Smooth muscle cell (in vitro differentiated cells): ENCODE data around the gene RHEBL1. TPM values are rescaled to one million over a fixed set of nuclear protein-coding genes. Genes with fewer than 3 reads are reported as not detected.

Experiments used
- DNase-seq: peaks from one replicate; lab custom pipeline; 2025; ENCODE audit not compliant: unreplicated experiment; lab: John Stamatoyannopoulos, UW
- H2AFZ ChIP-seq: fragments of 200-600 bp; sonication (generic); 2 replicates; pipeline ENCODE4 v1.6.0; 2016; ENCODE audit warnings: antibody characterized with exemption, low read depth, mild to moderate bottlenecking
- H3F3A ChIP-seq: fragments of 200-600 bp; sonication (generic); 2 replicates; pipeline ENCODE4 v1.6.0; 2017; ENCODE audit warnings: antibody characterized with exemption, low read depth
- H3K27ac ChIP-seq: fragments of 200-600 bp; sonication (generic); 2 replicates; pipeline ENCODE4 v1.5.1; 2016; ENCODE audit warnings: low read depth, mild to moderate bottlenecking
- H3K27me3 ChIP-seq: fragments of 200-600 bp; sonication (generic); 2 replicates; pipeline ENCODE4 v1.6.1; 2016; ENCODE audit warnings: low read depth, mild to moderate bottlenecking
- H3K36me3 ChIP-seq: fragments of 200-600 bp; sonication (generic); 2 replicates; pipeline ENCODE4 v1.5.1; 2016; ENCODE audit warnings: low read depth
- H3K4me1 ChIP-seq: fragments of 200-600 bp; sonication (generic); 2 replicates; pipeline ENCODE4 v1.5.1; 2016; ENCODE audit warnings: low read depth
- H3K4me2 ChIP-seq: fragments of 200-600 bp; sonication (generic); 2 replicates; pipeline ENCODE4 v1.6.0; 2016; ENCODE audit warnings: mild to moderate bottlenecking
- H3K4me3 ChIP-seq: fragments of 200-600 bp; sonication (generic); 2 replicates; pipeline ENCODE4 v1.5.1; 2016; ENCODE audit warnings: mild to moderate bottlenecking
- H3K79me2 ChIP-seq: fragments of 200-600 bp; sonication (generic); 2 replicates; pipeline ENCODE4 v1.6.0; 2016; ENCODE audit warnings: low read depth, mild to moderate bottlenecking
- H3K9ac ChIP-seq: fragments of 200-600 bp; sonication (generic); 2 replicates; pipeline ENCODE4 v1.6.0; 2016; ENCODE audit warnings: low read depth
- H3K9me3 ChIP-seq: fragments of 200-600 bp; sonication (generic); replicated peaks from 2 replicates; pipeline ENCODE4 v1.5.1; 2016; ENCODE audit warnings: low read depth
- H4K20me1 ChIP-seq: fragments of 200-600 bp; sonication (generic); 2 replicates; pipeline ENCODE4 v1.6.0; 2016; ENCODE audit warnings: low read depth
- WGBS: methylation state at CpG from one replicate; pipeline ENCODE4 v1.1.7; 2016; ENCODE audit warnings: low lambda C conversion rate; 5-methylcytosine and 5-hydroxymethylcytosine counted together
- polyA plus RNA-seq: library from polyadenylated mRNA; unstranded; fragments of >200 nt; fragmentation: Nextera tagmentation; extraction: Ambion mirVana; gene quantifications from 2 replicates; pipeline ENCODE4 v1.2.1, GENCODE V29; 2016
- total RNA-seq: library from RNA; depleted of rRNA; stranded (reverse); fragments of >200 nt; gene quantifications from 2 replicates; pipeline ENCODE4 v1.2.3, GENCODE V29; 2014
- TF ChIP-seq, protein P1 (sequence below): fragments of 200-600 bp; sonication (generic); IDR thresholded peaks from 2 replicates; pipeline ENCODE4 v1.5.1; 2017; ENCODE audit warnings: borderline replicate concordance, mild to moderate bottlenecking, antibody characterized with exemption; ENCODE audit not compliant: insufficient read depth, poor library complexity, severe bottlenecking

RHEBL1 gene
- total and polyA plus RNA-seq, 2 experiments from 2014 or later: 0.76 to 2.1 TPM

DNA sequence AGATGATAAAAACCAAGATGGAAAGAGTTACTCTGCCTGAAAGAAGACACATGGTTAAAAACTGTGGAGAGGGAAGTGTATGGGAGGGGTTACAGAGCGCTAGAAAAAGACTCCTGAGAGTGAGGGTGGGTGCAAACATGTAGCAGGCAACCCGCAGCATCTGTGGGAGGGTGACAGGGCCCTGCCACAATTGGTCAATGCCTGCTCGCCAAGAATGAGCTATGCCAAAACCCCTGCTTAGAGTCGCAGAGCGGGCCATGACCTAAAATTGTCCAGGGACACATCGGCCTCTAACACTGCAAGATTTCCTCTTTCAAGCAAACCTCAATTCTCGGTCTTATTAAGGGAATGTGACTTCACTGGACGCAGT, 51.9 kb downstream of the RHEBL1 start:
- no peak overlapping the region for H2AFZ ChIP-seq
- peaks cover 6% of the 10 kb centered on the region for H3F3A ChIP-seq
- H3K4me3 ChIP-seq: peak overlapping the region; percentile 87
- peak overlapping the region; percentile 84 for H3K4me2 ChIP-seq
- peaks cover 22% of the 10 kb centered on the region for H3K79me2 ChIP-seq
- H4K20me1 ChIP-seq: peaks cover 11% of the 10 kb centered on the region
- peak overlapping the region; percentile 97 for H3K27ac ChIP-seq
- peak overlapping the region; percentile 95 for H3K9ac ChIP-seq
- TF ChIP-seq, protein P1, sequence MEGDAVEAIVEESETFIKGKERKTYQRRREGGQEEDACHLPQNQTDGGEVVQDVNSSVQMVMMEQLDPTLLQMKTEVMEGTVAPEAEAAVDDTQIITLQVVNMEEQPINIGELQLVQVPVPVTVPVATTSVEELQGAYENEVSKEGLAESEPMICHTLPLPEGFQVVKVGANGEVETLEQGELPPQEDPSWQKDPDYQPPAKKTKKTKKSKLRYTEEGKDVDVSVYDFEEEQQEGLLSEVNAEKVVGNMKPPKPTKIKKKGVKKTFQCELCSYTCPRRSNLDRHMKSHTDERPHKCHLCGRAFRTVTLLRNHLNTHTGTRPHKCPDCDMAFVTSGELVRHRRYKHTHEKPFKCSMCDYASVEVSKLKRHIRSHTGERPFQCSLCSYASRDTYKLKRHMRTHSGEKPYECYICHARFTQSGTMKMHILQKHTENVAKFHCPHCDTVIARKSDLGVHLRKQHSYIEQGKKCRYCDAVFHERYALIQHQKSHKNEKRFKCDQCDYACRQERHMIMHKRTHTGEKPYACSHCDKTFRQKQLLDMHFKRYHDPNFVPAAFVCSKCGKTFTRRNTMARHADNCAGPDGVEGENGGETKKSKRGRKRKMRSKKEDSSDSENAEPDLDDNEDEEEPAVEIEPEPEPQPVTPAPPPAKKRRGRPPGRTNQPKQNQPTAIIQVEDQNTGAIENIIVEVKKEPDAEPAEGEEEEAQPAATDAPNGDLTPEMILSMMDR: no peak
- WGBS: 6% methylated on average over 8 of the region's 8 CpGs
- no peaks in the 10 kb centered on the region for H3K36me3 ChIP-seq
- DNase-seq: no peak
- no peaks in the 10 kb centered on the region for H3K9me3 ChIP-seq
- H3K27me3 ChIP-seq: no peaks in the 10 kb centered on the region
- H3K4me1 ChIP-seq: peaks cover 8% of the 10 kb centered on the region

GRCh38 chr12:49015196-49015595, 54.6 kb downstream of the RHEBL1 start:
- TF ChIP-seq, protein P1: no peak
- no peak for DNase-seq
- H3F3A ChIP-seq: peaks cover 6% of the 10 kb centered on the region
- H3K27ac ChIP-seq: no peak overlapping the region
- no peaks in the 10 kb centered on the region for H3K27me3 ChIP-seq
- H3K4me3 ChIP-seq: no peak overlapping the region
- WGBS: 93% methylated on average over 1 of the region's 1 CpG
- peaks cover 8% of the 10 kb centered on the region for H3K4me1 ChIP-seq
- peaks cover 11% of the 10 kb centered on the region for H4K20me1 ChIP-seq
- H3K9ac ChIP-seq: no peak overlapping the region
- no peak overlapping the region for H2AFZ ChIP-seq
- no peaks in the 10 kb centered on the region for H3K9me3 ChIP-seq
- peaks cover 22% of the 10 kb centered on the region for H3K79me2 ChIP-seq
- no peaks in the 10 kb centered on the region for H3K36me3 ChIP-seq
- H3K4me2 ChIP-seq: no peak overlapping the region

Other genes starting within 250 kb of the RHEBL1 start
- 51.7 and 68.9 TPM in 2 replicates for gene DDX23, start 217.8 kb downstream of the RHEBL1 start, total RNA-seq
- 41.6 and 44.9 TPM in 2 replicates for gene DDX23, start 217.8 kb downstream of the RHEBL1 start, polyA plus RNA-seq
- gene RND1, start 204.1 kb downstream of the RHEBL1 start, total RNA-seq: 0.13 TPM in 1 of 2 replicates, not detected in the other
- gene RND1, start 204.1 kb downstream of the RHEBL1 start, polyA plus RNA-seq: 0.50 and 1.6 TPM in 2 replicates
- 36.1 and 55.7 TPM in 2 replicates for gene FKBP11, start 144.5 kb downstream of the RHEBL1 start, total RNA-seq
- 190 and 217 TPM in 2 replicates for gene FKBP11, start 144.5 kb downstream of the RHEBL1 start, polyA plus RNA-seq
- gene ARF3, start 112.5 kb downstream of the RHEBL1 start, total RNA-seq: 57.0 and 59.9 TPM in 2 replicates
- 53.3 and 67.7 TPM in 2 replicates for gene ARF3, start 112.5 kb downstream of the RHEBL1 start, polyA plus RNA-seq
- gene WNT10B, start 98.2 kb downstream of the RHEBL1 start, total RNA-seq: 0.13 and 0.49 TPM in 2 replicates
- 0.14 and 1.2 TPM in 2 replicates for gene WNT10B, start 98.2 kb downstream of the RHEBL1 start, polyA plus RNA-seq
- not detected in 2 replicates for gene WNT1, start 91.7 kb downstream of the RHEBL1 start, total RNA-seq
- gene WNT1, start 91.7 kb downstream of the RHEBL1 start, polyA plus RNA-seq: not detected in 2 replicates
- 0.13 and 1.8 TPM in 2 replicates for gene DDN, start 70.6 kb downstream of the RHEBL1 start, total RNA-seq
- 0.03 and 1.2 TPM in 2 replicates for gene DDN, start 70.6 kb downstream of the RHEBL1 start, polyA plus RNA-seq
- 61.5 and 62.6 TPM in 2 replicates for gene PRKAG1, start 51.2 kb downstream of the RHEBL1 start, total RNA-seq
- 39.4 and 42.5 TPM in 2 replicates for gene PRKAG1, start 51.2 kb downstream of the RHEBL1 start, polyA plus RNA-seq
- gene KMT2D, start 9.2 kb downstream of the RHEBL1 start, total RNA-seq: 22.8 and 25.9 TPM in 2 replicates
- gene KMT2D, start 9.2 kb downstream of the RHEBL1 start, polyA plus RNA-seq: 24.6 and 37.2 TPM in 2 replicates
- 0.04 TPM in 1 of 2 replicates, not detected in the other for gene DHH, start 24.8 kb upstream of the RHEBL1 start, total RNA-seq
- not detected in 2 replicates for gene DHH, start 24.8 kb upstream of the RHEBL1 start, polyA plus RNA-seq
- gene LMBR1L, start 40.9 kb upstream of the RHEBL1 start, total RNA-seq: 32.4 and 57.3 TPM in 2 replicates
- 49.5 and 61.8 TPM in 2 replicates for gene LMBR1L, start 40.9 kb upstream of the RHEBL1 start, polyA plus RNA-seq
- gene TUBA1B, start 61.4 kb upstream of the RHEBL1 start, total RNA-seq: 1,427 and 1,487 TPM in 2 replicates
- gene TUBA1B, start 61.4 kb upstream of the RHEBL1 start, polyA plus RNA-seq: 1,057 and 1,405 TPM in 2 replicates
- gene TUBA1A, start 119.1 kb upstream of the RHEBL1 start, total RNA-seq: 1,161 and 1,305 TPM in 2 replicates
- gene TUBA1A, start 119.1 kb upstream of the RHEBL1 start, polyA plus RNA-seq: 981 and 1,375 TPM in 2 replicates
- gene TUBA1C, start 195.1 kb upstream of the RHEBL1 start, total RNA-seq: 538 and 586 TPM in 2 replicates
- 280 and 284 TPM in 2 replicates for gene TUBA1C, start 195.1 kb upstream of the RHEBL1 start, polyA plus RNA-seq
- gene PRPH, start 225.2 kb upstream of the RHEBL1 start, total RNA-seq: not detected in 2 replicates
- gene PRPH, start 225.2 kb upstream of the RHEBL1 start, polyA plus RNA-seq: 0.43 TPM in 1 of 2 replicates, not detected in the other